Left forelimb (tissue), 1 donor: ENCODE measurements around the gene TCEAL8.

Source experiments
- DNase-seq: peaks from one replicate; pipeline ENCODE4 v3.0.0-alpha.2; 2018; ENCODE audit warnings: low spot score

TCEAL8 gene

GRCh38 chrX:103214870-103215424 is 40.0 kb downstream of the TCEAL8 start, which contains the start of gene BEX4:
Gene BEX4, plus strand, starts transcription at chrX:103215108. Its CDS starts 1,046 bp downstream, at chrX:103216154.
- DNase-seq = peak; percentile 88

GRCh38 chrX:103212749-103213457 is 42.1 kb downstream of the TCEAL8 start:
- DNase-seq = no peak

- DNase-seq = no peak
These were observed 43.8 kb downstream of the TCEAL8 start for GRCh38 chrX:103211012-103211715.

- no peak for DNase-seq
These were observed 44.9 kb downstream of the TCEAL8 start for GRCh38 chrX:103210056-103210455.
